Measurements from ENCODE around the gene IER5.

Gene IER5

DNA sequence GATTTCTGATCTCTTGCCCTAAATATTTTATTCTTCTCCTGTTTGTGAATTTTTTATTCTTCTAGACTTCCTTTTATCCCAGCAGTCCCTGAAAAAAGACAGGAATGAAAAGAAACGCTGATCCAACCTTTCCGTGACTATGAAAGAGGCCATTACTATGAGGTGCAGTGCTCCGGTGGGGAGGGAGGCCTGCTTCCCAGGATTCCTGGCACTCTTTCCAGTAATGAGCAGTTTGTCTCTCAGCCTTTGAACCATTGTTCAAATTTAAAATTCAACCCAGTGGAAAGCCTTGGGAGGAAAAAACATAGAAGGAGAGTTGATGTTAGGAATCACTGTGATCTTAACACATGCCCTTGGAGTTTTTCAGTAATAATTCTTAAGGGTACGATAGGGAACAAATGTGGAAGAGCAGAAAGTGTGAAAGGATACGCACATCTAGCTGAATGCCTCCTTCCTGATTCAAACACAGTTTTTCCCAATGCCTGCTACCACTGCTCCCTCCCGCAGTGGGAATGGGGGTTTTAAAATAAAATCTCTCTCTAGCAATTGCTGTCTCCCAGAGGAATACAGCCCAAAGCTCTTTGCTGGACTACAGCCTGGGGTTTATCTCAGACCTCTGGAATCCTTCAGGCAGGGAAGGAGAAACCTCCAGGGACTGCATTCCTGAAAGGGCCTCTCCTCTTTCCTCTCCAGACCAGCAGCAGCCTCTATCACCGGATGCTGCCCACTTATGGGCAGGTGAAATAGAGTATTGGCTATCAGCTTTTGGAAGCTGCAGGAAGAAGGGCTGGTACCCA is 6.1 kb downstream of the IER5 start:
- DNase-seq (ENCODE audit: extremely low spot score, insufficient read length, low read depth) (no peak), FAIRE-seq (no peak)

DNA sequence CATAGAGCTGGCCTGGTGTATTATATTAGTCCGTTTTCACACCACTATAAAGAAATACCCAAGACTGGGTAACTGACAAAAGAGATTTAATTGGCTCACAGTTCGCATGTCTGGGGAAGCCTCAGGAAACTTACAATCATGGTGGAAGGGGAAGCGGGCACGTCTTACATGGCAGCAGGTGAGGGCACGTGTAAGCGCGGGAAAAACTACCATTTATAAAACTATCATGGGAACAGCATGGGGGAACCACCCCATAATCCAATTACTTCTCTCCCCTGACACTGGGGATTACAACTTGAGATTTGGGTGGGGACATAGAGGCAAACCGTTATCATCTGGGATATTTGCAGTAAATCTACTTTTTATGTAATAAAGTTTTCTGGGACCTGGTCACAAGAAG is 6.8 kb downstream of the IER5 start:
- no peak for FAIRE-seq

DNA sequence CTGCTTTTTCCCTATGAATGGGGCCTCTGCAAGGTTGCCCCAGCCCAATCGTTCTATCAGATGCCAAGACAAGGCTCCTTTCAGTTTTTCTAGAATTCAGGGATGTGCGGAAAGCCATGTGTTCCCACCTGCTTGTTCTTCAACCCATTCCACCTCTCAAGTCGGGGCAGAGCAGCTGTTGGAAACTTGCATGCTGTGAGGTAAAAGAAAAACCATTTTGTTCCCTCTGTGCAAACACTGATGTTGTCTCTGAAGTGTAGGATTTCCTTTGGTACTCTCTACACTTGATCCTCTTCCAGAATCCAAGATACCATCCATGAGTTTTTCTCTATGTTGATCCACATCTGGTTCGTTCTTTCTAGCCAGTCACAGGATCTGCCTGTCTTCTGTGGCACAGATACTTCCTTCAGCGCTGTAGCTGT is 7.3 kb downstream of the IER5 start:
- DNase-seq (ENCODE audit: extremely low spot score, insufficient read length, low read depth) (no peak), FAIRE-seq (no peak)

More for the DNA sequence above, 6.8 kb downstream of the IER5 start:
- DNase-seq (ENCODE audit: extremely low spot score, insufficient read length, low read depth), result no peak

DNA sequence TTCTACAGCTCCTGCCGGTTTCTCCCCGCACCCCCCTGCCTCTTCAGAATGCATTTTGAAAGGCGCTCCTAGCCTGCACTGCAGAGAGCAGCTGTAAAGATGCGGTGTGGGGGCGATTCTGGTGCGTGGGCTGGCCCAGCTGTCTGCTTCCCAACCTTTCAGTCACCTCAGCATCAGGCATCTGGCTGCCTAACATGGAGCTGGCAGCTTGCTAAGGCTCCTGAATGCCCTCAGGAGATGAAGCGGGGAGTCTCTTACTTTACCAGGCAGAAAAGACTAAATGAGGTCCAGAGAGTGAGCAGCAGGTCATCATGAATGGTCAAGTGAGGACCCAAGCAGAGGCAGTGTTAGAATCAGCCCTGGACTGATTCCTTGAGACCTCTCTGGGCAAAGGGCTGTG is 8.7 kb downstream of the IER5 start:
- DNase-seq (ENCODE audit: extremely low spot score, insufficient read length, low read depth), result no peak

DNA sequence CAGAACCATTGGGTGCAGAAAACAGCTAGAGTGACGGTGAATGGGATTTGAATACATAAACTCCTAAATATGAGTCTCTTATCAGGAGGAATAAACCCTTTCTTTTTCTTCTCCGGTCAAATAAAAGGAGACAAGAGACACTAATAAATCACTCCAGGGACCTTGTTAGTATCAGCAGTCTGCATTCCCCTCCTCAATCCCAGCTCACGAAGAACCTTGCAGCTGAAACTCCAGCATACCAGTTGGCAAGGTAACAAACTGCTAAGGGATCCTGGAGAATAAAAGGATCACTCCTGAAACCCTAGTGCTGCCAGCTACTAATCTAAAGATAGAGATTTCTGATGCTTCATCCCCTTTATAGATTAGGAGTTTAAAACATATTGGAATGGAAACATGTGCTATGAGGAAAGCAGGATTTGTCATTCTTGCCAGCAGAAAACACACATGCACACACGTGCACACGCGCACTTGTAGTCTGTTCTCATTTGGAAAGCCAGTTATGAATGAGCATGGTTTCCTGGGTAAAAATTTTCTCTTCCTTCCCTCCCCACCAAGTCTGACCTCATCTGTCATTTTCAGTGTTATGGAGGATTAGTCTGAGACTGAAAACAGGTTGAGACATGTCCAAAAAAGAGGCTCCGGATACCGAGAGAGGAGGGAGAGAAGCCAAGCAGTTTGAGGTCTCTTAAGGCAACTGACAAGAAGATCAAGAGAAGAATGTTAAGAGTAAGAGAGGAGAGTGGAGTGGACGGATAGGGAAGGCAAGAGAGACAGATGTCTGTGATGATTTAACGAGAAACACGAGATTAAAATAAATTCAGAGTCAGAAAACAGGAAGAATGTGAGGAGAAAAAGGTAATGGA is 10.9 kb downstream of the IER5 start:
- FAIRE-seq (peak; percentile 92), DNase-seq (ENCODE audit: extremely low spot score, insufficient read length, low read depth) (no peak)

More for the DNA sequence above, 8.7 kb downstream of the IER5 start:
- no peak for FAIRE-seq

DNA sequence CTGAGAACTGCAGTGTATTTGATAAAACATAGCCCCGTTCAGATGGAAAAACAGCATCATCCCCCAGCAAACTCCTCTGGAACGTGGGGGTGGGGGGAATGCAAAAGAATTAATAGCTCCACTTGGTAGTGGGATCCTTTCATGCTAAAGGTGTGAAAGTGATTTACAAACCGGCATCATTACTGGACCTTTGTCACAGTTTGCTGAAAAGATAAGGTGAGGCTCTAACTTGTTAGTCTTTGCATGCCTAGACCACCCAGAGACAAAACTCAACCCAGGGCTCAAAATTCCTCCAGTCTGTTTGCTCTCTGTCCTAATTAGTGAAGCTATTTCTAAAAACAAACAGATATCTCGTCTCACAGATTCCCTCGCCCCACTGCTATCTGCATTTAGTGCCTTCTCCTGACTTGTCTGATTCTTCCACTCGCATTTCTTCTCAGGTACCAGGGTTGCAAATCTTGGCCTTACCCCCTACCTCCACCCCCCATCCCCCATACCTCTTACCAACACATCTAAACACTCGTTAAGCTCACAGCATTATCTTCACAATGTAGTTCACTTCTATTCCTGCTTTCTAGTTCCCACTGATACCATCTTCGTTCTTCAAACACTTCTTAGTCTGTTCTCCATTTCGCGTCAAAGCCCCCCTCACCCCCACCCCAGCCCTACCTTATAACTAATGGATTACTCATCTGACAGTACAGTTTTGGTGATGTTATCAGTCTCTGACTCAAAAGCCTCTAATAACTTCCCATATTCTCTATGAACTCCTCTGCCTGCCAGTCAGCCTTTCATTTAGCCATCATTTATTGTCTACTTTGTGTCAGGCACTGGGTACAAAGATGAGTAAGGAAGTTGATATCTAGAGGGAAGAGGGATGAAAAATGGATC is 11.8 kb downstream of the IER5 start:
- FAIRE-seq (no peak), DNase-seq (ENCODE audit: extremely low spot score, insufficient read length, low read depth) (no peak)

DNA sequence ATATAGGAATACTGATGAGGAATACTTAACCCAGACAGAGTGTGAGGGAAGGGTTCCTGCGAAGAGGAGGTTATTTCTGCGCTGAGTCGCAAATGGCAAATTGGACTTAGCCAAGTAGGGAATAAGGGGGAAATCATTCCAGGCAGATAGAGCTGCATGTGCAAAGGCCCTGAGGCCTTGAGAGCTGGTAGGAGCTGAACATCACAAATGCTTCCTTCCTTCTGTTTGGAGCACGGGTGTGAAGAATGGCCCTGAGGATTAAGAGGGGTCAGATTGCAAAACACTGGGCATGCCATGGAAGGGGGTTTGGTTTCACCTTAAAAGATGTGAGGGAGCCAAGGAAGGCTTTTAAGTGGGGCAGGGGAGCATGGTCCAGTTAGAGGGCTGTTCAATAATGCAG is 12.4 kb downstream of the IER5 start:
- FAIRE-seq, result no peak
- no peak for DNase-seq (ENCODE audit: extremely low spot score, insufficient read length, low read depth)

DNA sequence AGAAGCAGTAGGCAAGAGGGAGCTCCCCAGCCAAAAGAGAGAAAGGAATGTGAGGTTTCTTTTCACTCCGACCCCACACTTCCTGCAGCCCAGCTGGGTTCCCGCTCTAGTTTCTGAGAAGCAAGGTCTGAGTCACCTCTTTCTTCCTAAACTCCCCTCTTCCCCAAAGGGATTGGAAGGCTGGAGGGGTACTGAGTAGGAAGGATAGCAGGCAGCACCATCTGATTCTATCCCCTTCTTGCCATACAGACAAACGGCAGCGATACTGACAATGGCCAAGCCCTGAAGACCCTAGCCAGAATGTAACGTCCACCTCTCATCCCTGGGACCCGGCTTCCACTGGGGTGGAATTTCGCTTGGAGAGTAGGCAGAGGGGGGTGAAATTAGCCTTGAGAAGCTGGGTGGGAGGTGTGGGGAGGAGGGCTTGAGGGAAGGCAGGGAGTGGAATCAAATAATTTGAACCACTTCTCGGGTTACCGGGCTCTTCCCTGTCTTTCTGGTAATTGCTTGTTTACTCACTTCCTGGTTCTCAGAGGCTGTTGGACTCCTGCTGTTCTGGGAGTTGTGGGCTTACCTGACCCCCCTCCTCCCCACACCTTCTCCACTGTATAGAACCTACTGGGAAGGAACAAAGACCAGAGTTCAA is 13.2 kb downstream of the IER5 start:
- peak; percentile 9 for FAIRE-seq

DNA sequence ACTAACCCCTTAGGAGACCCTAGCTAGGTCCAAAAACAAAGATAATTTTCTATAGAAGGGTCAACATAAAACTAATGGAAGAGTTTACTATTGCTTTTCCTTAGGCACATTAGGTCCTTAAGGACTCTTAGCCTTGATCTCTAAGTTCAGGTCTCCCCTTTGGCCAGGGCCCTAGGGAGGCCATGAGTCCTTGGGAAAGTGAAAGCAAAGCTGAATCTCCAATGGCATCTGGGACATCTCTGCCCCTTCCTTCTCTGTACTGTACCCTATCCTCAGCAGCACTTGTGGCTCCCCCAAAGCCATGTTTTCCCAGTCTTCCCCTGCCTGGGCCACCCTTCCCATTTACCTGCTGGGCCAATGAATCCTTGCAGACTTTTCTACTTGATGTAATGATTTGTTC is 14.3 kb downstream of the IER5 start:
- no peak for DNase-seq (ENCODE audit: extremely low spot score, insufficient read length, low read depth)
- FAIRE-seq, result no peak

More for the DNA sequence above, 13.2 kb downstream of the IER5 start:
- no peak for DNase-seq (ENCODE audit: extremely low spot score, insufficient read length, low read depth)

DNA sequence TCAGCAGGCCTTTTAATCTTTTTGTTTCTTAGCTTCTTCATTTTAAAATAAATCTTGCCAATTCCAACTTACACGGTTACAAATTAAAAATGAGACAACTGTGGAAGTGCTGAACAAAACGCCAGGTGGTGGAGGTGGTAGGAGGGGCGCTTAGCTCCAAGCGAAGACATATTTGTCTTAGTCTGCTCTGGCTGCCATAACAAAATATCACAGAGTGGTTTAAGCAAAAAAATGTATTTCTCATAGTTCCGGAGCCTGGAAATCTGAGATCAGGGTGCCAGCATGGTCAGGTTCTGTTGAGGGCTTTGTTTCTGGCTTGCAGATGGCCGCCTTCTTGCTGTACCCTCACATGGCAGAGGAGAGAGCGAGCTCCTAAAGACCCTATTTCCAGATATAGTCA is 14.9 kb downstream of the IER5 start:
- FAIRE-seq, result no peak

DNA sequence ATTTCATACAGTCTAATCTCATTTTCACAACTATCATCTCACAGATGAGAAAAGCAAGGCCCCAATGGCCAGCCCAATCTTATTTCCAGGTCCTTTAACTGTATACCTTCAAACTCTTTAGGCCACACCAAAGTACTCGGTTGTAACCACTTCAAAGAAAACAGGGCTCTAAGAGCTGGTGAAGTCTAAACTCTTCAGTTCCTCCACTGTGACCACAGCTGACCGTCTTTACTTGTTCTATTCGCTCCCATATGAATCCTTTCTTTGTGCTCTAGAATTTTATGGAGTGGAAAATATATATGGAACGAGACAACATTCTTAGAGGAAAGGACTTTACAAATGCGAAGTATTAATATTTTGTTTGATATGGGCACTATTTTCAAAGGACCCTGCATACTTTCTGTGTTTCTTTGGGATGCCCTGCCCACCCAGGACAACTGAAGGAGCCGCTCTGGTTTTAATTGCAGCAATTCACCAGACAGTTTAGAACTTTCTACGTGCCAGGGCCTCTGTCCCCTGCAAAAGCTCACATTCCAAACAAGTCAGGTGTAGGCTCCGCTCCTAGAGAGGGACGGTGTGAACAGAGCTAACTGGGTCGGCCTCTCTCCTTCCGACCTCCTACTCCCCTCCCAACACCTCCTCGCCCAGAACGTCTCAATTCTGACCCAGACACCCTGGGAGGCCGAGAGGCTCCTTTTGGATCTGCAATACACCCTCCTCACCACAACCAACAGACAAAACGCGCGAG is 15.7 kb downstream of the IER5 start:
- FAIRE-seq (no peak), DNase-seq (ENCODE audit: extremely low spot score, insufficient read length, low read depth) (no peak)

More for the DNA sequence above, 14.9 kb downstream of the IER5 start:
- no peak for DNase-seq (ENCODE audit: extremely low spot score, insufficient read length, low read depth)

DNA sequence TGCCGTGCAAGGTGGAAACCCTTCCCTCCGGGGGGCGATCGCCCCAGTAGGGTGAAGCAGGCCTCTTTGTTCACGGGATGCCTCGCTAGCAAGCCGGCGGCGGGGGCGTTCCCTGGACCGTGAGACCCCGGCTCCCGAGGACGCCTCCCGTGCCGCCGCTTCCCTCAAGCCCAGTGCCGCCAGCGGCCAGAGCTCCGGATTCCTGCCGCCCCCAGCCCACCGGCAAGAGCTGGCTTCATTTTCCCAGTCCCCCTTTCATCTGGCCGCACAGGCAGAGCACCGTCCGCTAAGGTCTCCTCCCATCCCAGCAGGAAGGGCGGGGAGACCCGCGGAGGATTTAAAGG is 16.3 kb downstream of the IER5 start:
- no peak for FAIRE-seq
- DNase-seq (ENCODE audit: extremely low spot score, insufficient read length, low read depth), result no peak

DNA sequence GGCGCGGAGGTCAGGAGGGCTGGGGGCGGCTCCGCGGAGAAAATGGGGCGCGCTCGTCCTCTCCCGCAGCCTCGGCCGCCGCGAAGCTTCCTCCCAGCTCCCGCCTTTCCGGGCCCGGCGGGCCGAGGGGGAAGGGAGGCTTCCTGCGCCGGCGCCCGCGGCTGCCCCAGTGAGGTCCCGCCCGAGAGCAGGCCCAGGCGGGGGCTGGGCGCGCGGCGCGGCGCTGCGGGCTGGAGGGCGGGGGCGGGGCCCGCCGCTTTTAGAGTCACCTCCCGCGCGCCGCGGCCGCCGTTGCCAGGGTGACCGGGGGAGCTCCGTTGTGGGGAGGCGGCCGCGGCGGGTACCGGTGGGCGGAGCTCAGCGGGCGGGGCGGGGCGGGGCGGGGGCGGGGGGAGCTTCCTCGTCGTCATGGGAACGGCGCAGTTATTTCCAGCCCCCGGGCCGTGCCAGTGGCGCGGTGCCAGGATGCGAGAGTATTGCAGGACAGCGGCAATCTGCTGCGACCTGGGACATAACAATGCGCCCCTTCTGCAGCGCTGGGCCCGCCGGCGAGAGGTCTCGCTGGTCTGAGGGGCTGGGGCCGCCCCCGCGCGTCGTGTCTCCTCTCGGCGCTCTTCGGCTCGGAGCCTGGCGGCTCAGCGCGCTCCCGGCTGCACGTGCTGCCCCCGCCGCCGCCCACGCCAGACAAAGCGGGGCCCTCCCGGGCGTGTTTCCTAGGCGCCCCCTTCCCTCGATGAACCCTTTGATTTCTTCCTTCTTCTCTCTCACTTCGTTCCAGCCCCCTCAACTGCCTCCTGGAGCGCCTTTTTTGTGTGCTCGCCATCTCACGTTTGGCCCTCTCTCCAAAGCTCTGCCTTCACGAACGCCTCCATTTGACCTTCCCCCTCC is 16.9 kb downstream of the IER5 start:
- DNase-seq (ENCODE audit: extremely low spot score, insufficient read length, low read depth) (peak; percentile 87), FAIRE-seq (peak; percentile 51)

DNA sequence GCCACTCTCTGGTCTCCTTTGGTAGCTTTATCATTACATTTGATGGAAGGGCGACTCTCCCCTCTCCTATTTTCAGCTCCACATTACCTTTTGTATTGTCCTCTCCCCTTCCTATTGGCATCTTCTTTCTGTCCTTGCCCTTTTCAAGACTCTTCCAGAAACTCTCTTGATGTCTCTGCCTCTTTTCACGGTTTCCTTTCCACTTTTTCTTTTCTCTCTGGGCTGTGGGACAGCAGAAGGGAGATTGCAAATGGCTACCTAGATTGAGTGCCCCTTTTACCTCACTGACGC is 17.5 kb downstream of the IER5 start:
- DNase-seq (ENCODE audit: extremely low spot score, insufficient read length, low read depth) (no peak), FAIRE-seq (no peak)

DNA sequence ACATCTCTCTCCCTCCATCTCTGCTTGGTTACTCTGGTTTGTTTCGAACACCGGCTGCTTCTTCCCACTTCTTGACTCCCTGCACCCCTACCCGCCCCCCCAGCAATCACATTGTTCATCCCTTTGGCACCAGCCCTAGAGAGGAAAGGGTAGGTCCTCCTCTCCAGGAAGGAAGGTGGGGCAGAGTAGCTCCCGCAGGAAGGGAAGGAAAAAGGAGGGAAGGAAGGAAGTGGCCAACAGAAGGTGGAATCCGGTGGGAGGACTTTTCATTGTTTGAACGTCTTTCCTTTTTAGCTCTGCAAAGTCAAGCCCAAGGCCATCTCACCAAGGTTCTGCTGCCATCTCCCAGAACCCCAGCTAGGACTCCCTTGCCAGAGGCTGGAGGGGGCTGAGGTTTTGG is 18.0 kb downstream of the IER5 start:
- FAIRE-seq, result no peak

DNA sequence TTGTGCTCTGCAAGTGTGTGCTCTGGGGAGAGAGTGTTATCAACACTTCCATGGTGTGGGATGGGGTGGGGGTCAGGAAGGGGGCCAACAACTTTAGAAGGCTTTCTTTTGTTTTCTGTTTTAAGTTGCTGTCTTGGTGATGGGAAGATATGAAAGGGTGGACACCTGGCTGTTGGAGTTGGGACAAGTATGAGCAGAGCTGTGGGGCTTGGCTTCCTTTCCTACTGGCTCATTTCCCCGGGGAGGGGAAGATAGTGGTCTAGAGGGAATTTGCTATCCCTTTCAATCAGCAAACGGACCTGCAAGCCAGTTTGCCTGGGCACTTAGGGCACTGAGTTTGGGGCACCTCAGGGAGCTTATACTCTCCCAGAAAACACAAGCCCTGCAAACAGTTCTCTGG is 19.2 kb downstream of the IER5 start:
- DNase-seq (ENCODE audit: extremely low spot score, insufficient read length, low read depth) (no peak), FAIRE-seq (no peak)

More for the DNA sequence above, 18.0 kb downstream of the IER5 start:
- DNase-seq (ENCODE audit: extremely low spot score, insufficient read length, low read depth), result no peak

DNA sequence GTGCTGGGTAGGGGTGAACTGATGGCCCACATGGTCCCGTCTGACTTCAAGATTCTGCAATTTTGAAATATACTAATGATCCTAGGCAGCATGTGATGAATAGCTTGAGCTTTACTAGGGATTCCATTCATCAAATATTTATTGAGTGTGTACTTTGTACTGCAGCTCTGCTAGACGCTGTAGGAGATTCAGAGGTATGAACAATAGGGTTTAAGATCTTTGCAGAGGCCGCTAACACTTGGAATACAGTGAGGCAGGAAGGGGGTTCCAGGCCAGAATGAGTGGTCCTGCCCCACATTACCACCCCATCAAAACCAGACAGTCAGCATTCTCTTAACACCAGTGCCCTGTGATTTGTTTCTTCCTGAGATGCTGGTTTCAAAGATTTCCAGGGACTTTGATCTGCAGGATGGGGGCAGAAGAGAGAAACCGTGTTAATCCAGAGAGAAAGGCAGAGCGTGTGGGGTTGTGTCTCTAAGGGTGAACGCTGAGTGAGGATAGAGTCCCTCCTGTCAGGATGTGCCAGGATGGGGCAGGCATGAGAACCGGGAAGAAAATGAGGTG is 19.9 kb downstream of the IER5 start:
- DNase-seq (ENCODE audit: extremely low spot score, insufficient read length, low read depth) (no peak), FAIRE-seq (no peak)

DNA sequence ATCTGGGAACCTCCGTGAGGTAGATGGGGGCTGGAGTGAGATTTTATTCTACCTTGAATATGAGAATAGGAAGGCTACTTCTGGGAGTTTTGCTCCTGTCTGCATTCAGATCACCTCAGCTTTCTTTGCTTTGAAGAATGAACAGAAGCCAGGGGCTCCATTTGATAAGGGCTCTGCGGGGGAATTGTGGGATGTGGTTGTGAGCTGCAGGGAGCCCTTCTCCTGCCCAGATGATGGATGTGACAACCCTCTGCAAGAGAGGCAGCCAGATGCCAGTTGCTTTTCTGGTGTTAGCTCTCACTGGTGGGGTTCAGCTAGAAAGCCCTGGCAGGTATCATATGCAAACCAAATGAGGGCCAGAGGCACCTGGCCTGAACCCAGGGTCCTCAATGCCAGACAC is 21.5 kb downstream of the IER5 start:
- no peak for DNase-seq (ENCODE audit: extremely low spot score, insufficient read length, low read depth)
- FAIRE-seq, result no peak
